Nucleus accumbens (tissue), 56 donors: ENCODE data around the gene CAMTA2.
"Not testable (repeated sequence)": the region's sequence is repeated elsewhere in the genome, so short reads cannot be mapped to it uniquely, and the experiment has no call there.

Source experiments
- DNase-seq, 56 donors: peaks; one replicate each; lab custom pipeline; 2025; lab: John Stamatoyannopoulos, UW

Gene CAMTA2

DNA sequence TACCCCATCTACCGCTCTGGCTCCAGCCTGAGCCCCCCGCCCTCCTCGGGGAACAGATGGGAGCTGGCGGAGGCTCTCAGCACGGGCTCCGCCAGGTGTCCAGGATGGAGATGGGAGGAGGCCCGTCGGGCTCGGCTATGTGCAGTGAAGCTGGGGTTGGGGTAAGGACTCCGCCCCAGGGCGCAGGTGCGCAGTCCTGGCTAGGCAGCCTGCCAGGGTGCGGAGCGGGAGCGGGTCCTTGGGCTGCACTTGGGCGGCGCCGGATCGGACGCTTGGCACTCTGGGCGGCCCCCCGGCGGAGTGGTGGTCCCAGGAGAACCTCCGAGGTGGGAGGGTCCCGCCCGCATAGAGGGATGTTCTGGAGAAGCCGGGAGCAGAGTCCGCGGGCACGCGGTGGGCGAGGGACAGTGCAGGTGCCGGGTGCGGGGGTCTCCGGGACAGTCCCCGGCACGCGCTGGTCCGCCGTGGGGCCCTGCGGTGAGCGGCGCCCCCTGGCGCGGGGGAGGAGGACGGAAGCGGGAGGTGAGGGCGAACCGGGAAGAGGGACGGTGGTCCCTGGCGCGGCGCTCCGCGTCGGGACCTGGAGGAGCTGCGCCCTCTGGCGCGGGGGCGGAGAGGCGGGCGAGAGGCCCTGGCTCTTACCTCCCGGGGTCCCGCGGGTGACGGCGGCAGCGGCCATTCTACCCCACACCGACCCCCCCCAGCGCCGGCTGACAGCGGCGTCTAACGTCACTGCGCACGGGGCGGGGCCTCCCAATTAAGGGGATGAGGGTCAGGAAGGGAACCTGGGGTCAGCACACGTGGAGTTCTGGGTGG, at the start of gene CAMTA2:
TSS of gene CAMTA2 (minus strand) at position 725 of the 816 bp plus-strand sequence. CDS start 1,453 bp downstream, outside the sequence.
- DNase-seq: peak; percentile 20 to 93 (median 79)

- DNase-seq: no peak
Observed at GRCh38 chr17:5035315-5035714, 47.8 kb upstream of the CAMTA2 start, which contains the start of gene SLC52A1. Gene SLC52A1, minus strand, starts transcription at chr17:5035426. Its CDS starts 820 bp downstream, at chr17:5034606.

GRCh38 chr17:5034651-5035050, 47.2 kb upstream of the CAMTA2 start:
- no peak for DNase-seq

DNA sequence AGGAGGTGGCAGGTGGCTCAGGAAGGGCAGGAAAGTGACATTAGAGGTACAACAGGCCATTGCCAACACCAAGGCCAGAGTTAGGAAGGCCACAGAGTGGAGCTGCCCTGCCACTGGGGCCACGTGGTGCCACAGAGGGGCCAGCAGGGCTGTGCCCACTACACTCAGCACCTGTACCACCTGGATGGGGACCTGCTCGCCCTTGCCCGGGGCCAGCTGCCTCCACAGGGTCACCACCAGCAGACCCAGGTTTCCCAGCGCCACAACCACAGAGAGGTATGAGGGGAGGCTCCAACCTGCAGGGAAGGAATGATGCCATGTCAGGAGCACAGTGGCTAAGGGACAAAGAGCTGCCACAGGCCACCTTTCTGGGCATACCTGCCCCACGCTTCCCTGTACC, 46.6 kb upstream of the CAMTA2 start:
- DNase-seq: no peak

DNA sequence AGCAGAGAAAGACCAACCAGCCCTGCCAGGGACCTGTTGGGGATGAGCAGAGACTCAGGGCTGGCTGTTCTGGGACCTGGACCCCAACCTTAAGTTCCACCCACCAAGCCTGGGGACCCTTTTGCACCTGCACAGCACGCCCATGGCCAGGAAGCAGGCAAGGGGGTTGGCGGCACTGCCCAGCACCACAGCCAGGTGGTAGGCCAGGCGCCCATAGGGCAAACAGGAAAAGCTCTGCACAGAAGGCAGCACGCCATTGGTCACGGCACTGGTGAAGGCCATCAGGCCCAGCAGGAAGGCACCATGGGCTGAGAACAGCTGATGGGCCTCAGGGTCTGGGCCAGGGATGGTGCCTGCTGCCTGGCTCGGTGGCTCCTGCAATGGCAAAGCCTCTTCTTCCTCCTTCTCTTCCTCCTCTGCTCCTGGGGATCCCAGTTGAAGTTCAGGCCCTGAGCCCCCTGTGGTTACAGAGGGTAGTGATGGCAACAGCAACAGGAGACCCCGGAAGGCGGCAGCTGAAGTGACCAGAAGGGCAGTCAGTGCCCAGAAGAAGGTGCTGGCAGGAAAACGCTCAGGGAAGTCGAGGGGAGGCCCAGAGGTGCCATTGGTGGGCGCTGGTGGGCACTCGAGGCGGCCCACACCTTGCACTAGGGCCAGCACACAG, 46.0 kb upstream of the CAMTA2 start:
- no peak for DNase-seq

- DNase-seq: no peak
Observed at GRCh38 chr17:5032865-5033264, 45.4 kb upstream of the CAMTA2 start.

DNA sequence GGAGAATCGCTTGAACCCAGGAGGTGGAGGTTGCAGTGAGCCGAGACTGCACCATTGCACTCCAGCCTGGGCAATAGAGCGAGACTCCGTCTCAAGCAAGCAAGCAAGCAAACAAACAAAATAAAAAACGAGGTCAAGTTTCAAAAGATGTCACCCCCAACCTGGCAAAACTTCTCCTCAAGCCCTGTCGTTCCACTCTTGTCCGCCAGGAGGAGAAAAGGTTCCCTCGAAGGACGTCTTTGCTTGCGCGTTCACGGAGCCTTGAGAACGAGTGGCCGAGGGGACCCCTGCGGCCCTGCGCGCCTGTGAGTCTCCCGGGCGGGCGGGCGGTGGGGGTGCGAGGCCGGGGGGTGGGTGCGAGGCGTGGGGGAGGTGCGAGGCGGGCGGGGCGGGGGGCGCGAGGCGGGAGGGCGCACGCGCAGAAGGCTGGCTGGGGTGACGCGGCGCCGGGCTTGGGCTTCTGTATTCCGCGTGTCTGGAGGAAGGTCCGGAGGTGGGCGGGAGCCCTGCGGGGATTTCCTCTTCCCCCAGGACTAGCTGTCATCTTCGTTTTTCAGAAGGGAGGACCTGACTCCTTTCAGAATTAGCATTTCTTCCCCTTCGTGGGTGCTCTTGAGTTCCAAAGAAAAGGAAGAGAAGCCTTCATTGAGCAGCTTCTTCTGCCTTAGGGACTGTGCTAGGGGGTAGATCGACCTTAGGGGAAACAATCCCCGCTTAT, 44.0 kb upstream of the CAMTA2 start:
- DNase-seq: peak in 52 of 56 donors; percentile 10 to 88 (median 60)

DNA sequence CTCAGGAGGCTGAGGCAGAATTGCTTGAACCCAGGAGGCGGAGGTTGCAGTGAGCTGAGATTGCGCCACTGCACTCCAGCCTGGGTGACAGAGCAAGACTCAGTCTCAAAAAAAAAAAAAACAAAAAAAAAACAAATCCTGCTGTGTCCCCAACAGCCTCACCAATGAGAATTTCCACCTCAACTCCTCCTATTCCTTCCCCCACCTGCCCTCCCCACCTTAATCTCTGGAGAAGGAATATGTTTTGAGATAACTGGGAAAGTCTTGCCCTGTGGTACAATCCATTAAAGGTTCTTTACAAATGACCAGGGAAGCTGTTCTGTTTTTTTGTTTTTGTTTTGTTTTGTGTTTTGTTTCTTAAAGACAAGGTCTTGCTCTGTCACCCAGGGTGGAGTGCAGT, 42.7 kb upstream of the CAMTA2 start:
- DNase-seq: not testable (repeated sequence)

DNA sequence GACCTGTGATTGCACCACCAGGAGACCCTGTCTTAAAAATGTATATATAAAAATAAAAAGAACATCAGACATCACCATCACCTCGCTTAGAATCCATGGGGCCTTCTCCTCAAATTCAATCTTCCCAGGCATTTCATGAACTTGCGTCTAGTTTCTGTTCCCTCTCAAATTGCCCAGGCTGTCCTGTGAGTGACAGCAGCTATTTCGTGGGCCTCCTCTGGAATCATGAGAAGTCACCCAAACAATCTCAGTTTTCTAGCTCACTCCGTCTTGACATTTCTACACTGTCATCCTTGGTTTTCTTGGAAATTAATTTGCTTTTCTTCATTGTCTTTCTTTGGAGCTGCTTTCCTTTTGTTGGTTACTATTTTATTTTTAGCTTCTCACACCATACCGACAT, 40.4 kb upstream of the CAMTA2 start:
- no peak for DNase-seq

GRCh38 chr17:5027299-5027698, 39.8 kb upstream of the CAMTA2 start:
- DNase-seq: no peak

DNA sequence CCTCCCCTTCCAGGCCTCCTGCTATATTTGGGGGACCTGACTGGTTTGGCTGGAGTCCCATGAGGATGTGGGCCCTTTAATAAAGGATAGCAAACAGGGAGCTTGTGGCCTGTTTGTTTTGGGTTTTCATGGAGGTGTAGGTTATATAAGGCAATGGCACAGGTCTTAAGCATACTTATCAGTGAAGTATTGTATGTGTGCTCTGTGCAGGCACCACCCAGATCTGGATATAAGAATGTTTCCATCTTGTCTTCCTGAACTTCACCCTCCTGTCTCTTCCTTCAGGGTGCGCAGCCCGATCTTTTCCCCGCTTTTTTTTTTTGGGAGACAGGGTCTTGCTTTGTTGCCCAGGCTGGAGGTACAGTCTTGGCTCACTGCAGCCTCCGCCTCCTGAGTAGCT, 37.1 kb upstream of the CAMTA2 start:
- no peak for DNase-seq

DNA sequence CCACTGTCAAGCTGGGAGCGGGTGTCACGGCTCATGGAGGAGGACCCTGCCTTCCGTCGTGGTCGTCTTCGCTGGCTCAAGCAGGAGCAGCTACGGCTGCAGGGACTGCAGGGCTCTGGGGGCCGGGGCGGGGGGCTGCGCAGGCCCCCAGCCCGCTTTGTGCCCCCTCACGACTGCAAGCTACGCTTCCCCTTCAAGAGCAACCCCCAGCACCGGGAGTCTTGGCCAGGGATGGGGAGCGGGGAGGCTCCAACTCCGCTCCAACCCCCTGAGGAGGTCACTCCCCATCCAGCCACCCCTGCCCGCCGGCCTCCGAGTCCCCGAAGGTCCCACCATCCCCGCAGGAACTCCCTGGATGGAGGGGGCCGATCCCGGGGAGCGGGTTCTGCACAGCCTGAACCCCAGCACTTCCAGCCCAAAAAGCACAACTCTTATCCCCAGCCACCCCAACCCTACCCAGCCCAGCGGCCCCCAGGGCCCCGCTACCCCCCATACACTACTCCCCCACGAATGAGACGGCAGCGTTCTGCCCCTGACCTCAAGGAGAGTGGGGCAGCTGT, 36.2 kb upstream of the CAMTA2 start:
- no peak for DNase-seq

GRCh38 chr17:5022171-5022711, 34.8 kb upstream of the CAMTA2 start:
- no peak for DNase-seq

GRCh38 chr17:5020502-5021023, 33.1 kb upstream of the CAMTA2 start:
- no peak for DNase-seq

DNA sequence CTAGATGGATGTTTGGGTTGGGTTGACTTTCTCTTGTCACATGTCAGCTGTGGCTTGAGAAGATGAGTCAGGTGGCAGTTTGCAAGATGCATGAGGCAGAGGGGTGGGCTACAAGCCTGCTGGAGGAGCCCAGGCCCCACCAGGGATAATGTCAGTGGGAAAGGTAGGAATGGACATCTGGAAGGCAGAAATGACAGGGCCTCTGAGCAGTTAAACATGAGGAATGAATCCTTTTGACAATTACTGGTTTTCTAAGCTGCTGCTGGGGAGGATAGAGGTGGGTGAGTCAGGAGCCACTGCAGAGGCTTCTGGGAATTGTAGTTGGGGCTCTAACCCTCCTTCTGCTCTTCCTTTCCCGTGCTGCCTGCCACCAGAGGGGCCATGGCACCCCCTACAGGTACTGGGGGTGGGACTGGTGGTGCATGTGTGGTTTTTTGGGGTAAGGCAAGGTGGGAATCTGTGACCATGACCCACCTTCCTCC, 32.0 kb upstream of the CAMTA2 start:
- peak in 17 of 56 donors; percentile 3 to 63 (median 21) for DNase-seq

DNA sequence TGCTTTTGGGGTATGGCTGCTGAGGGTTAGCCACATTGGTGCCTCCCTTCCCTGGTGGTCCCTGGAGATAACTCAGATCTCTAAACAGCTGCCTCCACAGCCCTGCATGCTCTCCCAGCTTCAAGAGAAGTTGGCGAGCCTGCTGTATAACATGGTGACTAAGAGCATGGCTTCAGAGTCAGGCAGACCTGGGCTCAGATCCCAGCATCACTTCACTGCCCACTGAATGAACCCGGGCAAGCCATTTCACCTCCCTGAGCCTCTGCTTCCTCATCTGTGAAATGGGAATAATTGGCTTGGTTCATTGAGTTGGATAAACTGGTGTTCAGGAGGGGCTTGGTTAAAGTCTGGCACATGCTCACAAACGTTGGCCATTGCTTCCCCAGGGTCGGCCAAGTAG, 26.9 kb upstream of the CAMTA2 start:
- no peak for DNase-seq

GRCh38 chr17:5011928-5012327, 24.5 kb upstream of the CAMTA2 start:
- DNase-seq: no peak

GRCh38 chr17:5003214-5003867, 15.9 kb upstream of the CAMTA2 start:
- DNase-seq: no peak

DNA sequence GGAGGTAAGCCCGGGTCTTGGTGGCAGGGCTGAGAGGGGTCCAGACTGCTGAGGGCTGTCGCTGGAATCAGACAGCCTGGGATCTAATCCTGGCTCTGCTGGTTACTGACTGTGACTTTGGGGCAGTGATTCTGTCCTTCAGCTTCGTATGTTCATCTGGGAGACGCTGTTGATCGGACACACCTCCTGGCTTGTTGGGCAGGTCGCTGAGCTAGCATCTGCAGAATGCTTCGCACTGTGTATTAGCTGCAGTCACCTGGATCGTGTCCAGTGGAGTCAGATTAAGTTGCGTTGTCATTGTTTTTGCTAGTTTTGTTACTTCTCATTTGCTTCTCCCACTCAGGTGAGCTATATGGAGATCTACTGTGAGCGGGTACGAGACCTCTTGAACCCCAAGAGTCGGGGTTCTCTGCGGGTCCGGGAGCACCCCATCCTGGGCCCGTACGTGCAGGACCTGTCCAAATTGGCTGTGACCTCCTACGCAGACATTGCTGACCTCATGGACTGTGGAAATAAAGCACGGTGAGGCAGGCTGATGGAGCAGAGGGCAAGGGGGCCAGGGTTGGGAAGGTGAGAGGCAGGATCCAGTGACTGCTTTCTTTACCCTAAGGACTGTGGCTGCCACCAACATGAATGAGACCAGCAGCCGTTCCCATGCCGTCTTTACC, 14.8 kb upstream of the CAMTA2 start:
- no peak for DNase-seq
